Skeletal muscle tissue (tissue), 4 donors: ENCODE results near the gene PRXL2A. TPM values are rescaled to one million over a fixed set of nuclear protein-coding genes. Genes with fewer than 3 reads are reported as not detected.

Source experiments
- H3K27ac ChIP-seq: one replicate; pipeline ENCODE4 v1.7.0; 2013; ENCODE audit warnings: mild to moderate bottlenecking, low read depth, low read length, inconsistent platforms
- H3K27me3 ChIP-seq, 3 donors: one replicate each; pipeline ENCODE4 v1.7.0; 2013; ENCODE audit warnings: low read length in 3 of 3; ENCODE audit not compliant: control insufficient read depth in 3 of 3, insufficient read depth in 3 of 3
- H3K36me3 ChIP-seq, 3 donors: one replicate each; pipeline ENCODE4 v1.7.0; 2013; ENCODE audit warnings: low read length in 3 of 3; ENCODE audit not compliant: control insufficient read depth in 3 of 3, insufficient read depth in 3 of 3
- H3K4me1 ChIP-seq, 3 donors: one replicate each; pipeline ENCODE4 v1.7.0; 2013; ENCODE audit warnings: low read length in 3 of 3, mild to moderate bottlenecking in 3 of 3; ENCODE audit not compliant: control insufficient read depth in 3 of 3, insufficient read depth in 3 of 3
- H3K4me3 ChIP-seq, 3 donors: one replicate each; pipeline ENCODE4 v1.7.0; 2013; ENCODE audit warnings: low read length in 3 of 3
- H3K9ac ChIP-seq, 3 donors: one replicate each; pipeline ENCODE4 v1.7.0; 2013; ENCODE audit warnings: low read length in 3 of 3, mild to moderate bottlenecking in 3 of 3, moderate library complexity in 2 of 3, low read depth in 1 of 3
- H3K9me3 ChIP-seq, 3 donors: one replicate each; pipeline ENCODE4 v1.7.0; 2013; ENCODE audit warnings: low read length in 3 of 3; ENCODE audit not compliant: control insufficient read depth in 3 of 3
- total RNA-seq: library from RNA; depleted of rRNA; stranded (reverse); fragments of >200 nt; gene quantifications from one replicate; pipeline ENCODE4 v1.2.3, GENCODE V29; 2014
- donor health status: Osteomylitis.

Gene PRXL2A
- total RNA-seq, 1 donor from 2014 or later, result 19.3 TPM

DNA sequence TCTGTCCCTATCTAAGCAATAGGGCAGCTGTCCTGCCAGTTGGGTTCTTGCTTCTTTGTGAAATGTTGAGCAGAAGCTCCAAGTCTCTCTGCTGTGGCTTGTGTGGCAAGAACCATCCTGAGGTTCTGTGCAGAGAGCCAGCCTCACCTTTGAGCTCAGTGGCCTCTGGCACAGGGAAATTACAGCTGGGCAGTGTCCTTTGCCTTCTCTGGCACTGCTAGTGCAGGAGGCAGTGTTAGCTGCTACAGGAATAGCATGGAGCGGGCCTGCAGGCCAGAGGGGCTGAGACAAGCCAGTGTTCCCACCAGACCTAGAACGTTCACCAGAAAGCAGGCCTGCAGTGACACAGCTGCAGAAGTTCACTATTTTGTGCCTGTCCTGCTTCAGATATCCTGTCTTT, 1.8 kb downstream of the PRXL2A start:
- Histone ChIP-seq H3K4me3 (peak overlapping the region in 1 of 3 donors; percentile 22), H3K36me3 (no peaks in the 10 kb centered on the region), H3K4me1 (peaks cover 49 to 56% (median 55%) of the 10 kb centered on the region in 3 donors), H3K27me3 (no peaks in the 10 kb centered on the region), H3K9me3 (no peaks in the 10 kb centered on the region), H3K27ac (no peak overlapping the region), H3K9ac (peak overlapping the region in 1 of 3 donors; percentile 54)

DNA sequence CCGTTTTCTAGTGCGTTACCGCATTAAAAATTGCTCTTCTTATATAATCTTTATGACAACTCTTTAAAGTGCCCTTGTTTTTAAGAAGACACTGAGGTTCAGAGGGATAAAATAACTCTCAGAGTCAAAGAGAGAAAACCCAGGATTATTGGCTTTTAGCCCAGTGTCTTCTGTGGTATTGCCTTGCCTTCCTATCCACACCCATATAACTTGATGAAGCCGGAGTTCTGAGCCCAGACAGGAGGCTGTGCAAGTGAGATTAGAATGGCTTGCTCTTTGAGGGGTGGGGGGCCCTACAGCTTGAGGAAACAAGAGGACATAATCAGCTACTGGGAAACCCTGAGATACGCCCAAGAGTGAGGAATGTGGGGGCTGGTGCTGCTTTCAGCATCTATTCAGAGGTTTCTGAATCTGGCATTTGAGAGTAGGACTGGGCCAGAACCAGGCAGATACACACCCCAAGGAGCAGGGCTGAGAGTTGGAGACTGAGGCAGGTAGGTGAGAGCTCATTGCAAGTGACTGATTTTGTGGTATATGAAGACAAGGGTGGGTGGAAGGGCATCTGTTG, 2.3 kb downstream of the PRXL2A start:
- Histone ChIP-seq H3K27me3 (no peaks in the 10 kb centered on the region), H3K4me3 (no peak overlapping the region), H3K4me1 (peaks cover 46 to 61% (median 56%) of the 10 kb centered on the region in 3 donors), H3K9ac (peak overlapping the region in 1 of 3 donors; percentile 54), H3K27ac (no peak overlapping the region), H3K36me3 (no peaks in the 10 kb centered on the region), H3K9me3 (no peaks in the 10 kb centered on the region)

DNA sequence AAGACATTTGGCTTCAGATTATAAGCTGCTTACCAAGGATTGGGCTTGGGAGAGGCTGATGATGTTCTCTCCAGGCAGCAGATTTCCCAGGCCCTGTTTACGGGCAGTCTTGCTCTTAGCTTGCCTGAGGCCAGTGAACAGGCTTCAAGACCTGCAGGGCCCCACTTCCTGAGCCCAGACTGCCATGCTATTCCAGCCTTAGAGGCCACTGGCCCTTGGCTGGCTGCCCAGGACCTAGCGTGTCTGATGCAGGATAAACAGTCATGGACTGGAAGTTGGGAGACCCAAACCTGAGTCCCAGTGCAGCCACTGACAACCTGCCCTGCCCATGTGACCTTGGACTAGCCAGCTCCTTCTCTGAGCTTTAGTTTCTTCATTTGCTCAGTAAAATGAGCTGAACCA, 2.9 kb downstream of the PRXL2A start:
- Histone ChIP-seq H3K9ac (peak overlapping the region in 1 of 3 donors; percentile 25), H3K36me3 (no peaks in the 10 kb centered on the region), H3K4me3 (no peak overlapping the region), H3K4me1 (peaks cover 52 to 67% (median 60%) of the 10 kb centered on the region in 3 donors), H3K27me3 (no peaks in the 10 kb centered on the region), H3K9me3 (no peaks in the 10 kb centered on the region), H3K27ac (no peak overlapping the region)

DNA sequence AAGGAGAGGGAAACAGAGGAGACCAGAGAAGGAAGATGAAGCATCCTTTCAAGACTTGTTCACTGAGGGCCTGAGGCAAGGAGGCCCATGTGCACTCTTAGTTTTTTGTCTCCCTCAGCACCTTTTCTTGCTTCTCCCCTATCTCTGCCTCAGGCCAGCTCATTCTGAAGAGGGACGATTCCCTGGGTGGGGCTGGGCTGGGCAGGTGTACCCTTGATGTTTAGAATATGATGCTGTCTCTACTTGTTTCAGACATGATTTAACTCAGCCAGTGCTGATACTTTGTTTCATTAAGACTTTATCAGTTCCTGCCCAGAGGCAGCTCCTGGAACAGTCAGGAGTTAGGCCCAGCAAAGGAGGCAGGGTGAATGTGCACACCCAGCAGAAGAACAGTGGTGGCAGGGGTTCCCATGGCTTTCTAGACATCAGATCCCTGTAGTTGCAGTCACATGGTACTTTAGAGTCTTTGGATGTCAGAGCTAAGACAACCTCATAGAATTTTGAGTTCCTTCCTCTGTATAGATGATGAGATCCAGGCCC, 3.4 kb downstream of the PRXL2A start:
- H3K27me3 ChIP-seq, result no peaks in the 10 kb centered on the region
- no peak overlapping the region for H3K27ac ChIP-seq
- H3K9me3 ChIP-seq, result no peaks in the 10 kb centered on the region
- peak overlapping the region in 1 of 3 donors; percentile 25 for H3K9ac ChIP-seq
- peaks cover 57 to 72% (median 63%) of the 10 kb centered on the region in 3 donors for H3K4me1 ChIP-seq
- no peaks in the 10 kb centered on the region for H3K36me3 ChIP-seq
- no peak overlapping the region for H3K4me3 ChIP-seq

DNA sequence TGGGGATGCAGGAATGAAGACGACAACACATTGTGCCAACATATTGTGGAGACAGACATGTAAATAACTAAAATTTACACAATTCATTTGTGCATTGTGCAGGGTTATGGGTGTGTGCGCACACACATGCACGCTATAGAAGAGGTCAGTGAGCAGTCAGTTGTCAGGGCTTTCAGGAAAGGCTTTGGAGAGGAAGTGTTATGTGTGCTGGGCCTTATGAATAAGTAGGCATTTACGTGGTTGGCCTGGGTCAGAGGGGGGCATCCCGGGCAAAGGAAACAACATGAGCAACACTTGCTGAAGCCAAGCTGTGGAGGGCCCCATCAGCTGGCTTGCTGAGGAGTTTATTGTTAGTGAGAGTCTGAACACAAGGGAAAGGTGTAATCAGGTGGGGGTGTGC, 4.1 kb downstream of the PRXL2A start:
- Histone ChIP-seq H3K27ac (no peak overlapping the region), H3K36me3 (no peaks in the 10 kb centered on the region), H3K9me3 (no peaks in the 10 kb centered on the region), H3K27me3 (no peaks in the 10 kb centered on the region), H3K4me1 (peaks cover 59 to 72% (median 63%) of the 10 kb centered on the region in 3 donors), H3K9ac (no peak overlapping the region), H3K4me3 (no peak overlapping the region)

DNA sequence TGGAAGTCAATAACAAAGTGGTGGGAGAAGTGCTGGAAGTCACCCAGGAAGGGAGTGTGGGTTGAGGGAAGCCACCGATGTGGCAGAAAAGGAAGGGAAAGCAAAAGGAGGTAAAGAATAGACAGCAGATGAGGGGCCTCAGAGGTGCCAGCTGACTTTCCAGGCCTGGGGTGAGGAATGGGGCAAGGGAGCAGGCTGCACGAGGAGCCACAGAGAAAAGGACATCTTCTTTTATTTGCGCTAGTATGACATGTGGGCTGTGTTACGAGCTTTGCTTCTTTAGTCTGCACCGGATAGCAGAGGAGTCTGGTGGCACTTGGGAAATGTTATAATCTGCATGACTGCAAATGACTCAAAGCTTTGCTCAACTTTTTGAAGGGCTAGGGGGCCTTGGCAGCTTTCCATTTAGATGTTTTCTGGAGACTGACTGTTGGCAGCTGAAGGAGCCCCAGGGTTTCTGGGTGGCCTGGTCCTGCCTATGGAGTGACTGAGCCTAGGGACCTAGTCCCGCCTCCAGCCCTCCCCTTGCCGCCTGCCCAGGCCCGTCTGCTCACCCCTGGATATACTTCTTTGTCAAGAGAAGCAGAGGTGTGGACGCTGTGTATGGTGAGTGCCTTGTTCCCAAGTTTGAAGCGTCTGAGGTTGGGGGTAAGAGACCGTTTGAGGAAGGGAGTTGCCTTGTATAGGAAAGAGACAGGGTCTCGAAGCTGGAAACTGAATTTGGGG, 5.1 kb downstream of the PRXL2A start:
- peaks cover 58 to 67% (median 59%) of the 10 kb centered on the region in 3 donors for H3K4me1 ChIP-seq
- peak overlapping the region in 1 of 3 donors; percentile 13 for H3K4me3 ChIP-seq
- no peaks in the 10 kb centered on the region for H3K36me3 ChIP-seq
- peak overlapping the region; percentile 3 for H3K27ac ChIP-seq
- no peaks in the 10 kb centered on the region for H3K9me3 ChIP-seq
- no peak overlapping the region for H3K9ac ChIP-seq
- no peaks in the 10 kb centered on the region for H3K27me3 ChIP-seq

DNA sequence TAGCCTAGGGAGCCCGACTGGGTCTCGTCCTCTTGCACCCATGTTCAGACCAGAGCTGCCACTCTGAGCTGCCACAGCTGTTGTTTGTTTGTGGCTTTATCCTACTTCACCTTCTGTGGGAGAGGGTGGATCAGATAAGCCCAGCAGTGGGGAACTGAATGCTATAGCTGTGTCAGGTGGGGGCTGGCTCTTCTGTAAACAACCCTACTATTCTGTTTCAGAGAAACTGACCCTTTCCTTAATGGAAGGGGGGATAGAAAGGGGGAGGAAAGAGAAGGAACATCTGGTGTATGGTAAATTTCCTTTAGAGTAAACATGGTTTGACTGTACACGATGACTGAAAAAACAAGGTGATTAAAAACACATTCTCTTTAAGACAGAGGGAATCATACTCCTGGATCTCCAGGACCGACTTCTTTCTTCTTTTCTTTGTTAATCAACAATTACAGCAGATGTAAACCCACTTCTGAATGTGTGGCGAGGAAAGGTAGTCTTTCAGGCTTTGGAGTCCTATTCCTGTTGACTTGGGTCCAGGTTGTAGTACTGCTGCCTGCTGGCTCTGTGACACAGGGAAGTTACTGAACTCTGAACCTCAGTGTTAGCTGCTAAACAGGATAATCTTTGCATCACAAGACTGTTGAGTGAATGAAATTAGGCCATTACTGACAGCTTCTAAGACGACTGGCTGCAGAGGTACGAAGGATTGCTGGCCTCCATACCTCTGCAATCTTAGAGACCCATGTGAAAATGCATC, 6.0 kb downstream of the PRXL2A start:
- H3K9ac ChIP-seq, result no peak overlapping the region
- no peaks in the 10 kb centered on the region for H3K9me3 ChIP-seq
- no peak overlapping the region for H3K4me3 ChIP-seq
- H3K36me3 ChIP-seq, result peaks cover 0 to 3% (median 0%) of the 10 kb centered on the region in 3 donors
- H3K27ac ChIP-seq, result peak overlapping the region; percentile 2
- H3K4me1 ChIP-seq, result peaks cover 52 to 58% (median 52%) of the 10 kb centered on the region in 3 donors
- H3K27me3 ChIP-seq, result no peaks in the 10 kb centered on the region

DNA sequence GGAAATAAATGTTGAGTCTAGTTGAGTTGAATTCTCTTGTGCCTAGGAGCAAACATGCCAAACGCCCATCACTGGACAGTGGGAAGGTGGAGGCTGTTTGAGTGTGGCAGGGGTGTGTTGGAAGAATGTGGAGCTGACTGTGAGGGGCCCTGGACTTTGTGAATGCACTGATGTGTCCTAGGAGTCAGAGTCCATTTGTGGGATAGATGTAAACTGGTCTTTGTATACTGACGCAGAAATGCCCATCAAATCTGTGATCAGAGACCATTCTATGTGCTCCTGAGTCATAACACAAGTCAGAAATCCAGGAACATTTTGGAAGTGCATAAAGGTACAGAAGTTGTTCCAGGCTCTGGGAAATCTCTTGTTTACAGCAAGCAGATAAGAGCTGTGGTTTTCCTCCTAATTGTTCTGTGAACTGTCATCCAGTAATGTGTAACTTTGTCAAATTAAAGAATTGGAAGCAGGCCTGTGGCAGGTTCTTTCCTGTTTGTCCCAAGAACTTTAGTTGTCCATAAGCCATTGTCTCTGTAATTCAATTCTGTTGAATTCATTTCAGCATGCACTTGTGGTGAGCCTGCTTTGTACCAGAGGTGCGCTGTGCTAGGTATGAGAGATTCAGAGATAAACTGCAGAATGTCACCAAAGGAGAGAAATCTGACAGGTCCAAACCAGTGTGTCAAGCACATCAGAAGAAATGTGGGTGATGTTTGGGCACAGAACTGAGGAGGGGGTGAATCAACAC, 7.6 kb downstream of the PRXL2A start:
- H3K9ac ChIP-seq, result peak overlapping the region in 2 of 3 donors; percentile 10 to 20
- H3K9me3 ChIP-seq, result no peaks in the 10 kb centered on the region
- H3K27me3 ChIP-seq, result no peaks in the 10 kb centered on the region
- peak overlapping the region; percentile 16 for H3K27ac ChIP-seq
- no peak overlapping the region for H3K4me3 ChIP-seq
- H3K36me3 ChIP-seq, result peaks cover under 1 to 3% (median 3%) of the 10 kb centered on the region in 3 donors
- H3K4me1 ChIP-seq, result peaks cover 37 to 43% (median 40%) of the 10 kb centered on the region in 3 donors

DNA sequence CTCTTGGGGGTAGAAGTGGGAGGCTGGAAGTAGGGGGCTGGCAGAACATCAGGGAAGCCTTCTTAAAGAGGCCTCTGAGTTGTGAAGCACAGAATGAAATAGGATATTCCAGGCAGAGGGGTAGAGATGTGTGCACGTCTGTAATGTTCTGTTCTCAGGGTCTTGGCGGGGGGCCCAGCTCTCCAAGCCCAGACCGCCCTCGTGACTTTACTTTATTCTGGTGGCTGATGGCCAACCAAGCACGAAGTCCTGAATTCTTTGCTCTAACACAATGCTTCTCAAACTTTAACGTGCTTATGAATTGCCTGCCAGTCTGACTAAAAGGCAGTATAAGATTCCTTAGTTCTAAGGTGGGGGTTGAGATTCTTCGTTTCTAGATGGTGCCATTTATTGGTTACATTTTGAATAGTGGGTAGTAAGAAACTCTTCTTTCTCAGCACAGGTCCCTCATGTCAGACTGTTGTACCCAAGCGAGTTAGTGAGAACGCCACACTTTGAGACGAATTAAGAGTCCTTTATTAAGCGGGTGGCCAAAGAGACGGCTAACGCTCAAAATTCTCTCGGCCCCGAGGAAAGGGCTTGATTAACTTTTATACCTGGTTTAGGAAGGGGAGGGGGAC, 8.2 kb downstream of the PRXL2A start:
- H3K36me3 ChIP-seq, result peaks cover 3 to 7% (median 5%) of the 10 kb centered on the region in 3 donors
- H3K9ac ChIP-seq, result peak overlapping the region in 2 of 3 donors; percentile 10 to 20
- H3K27me3 ChIP-seq, result no peaks in the 10 kb centered on the region
- H3K27ac ChIP-seq, result peak overlapping the region; percentile 16
- H3K4me3 ChIP-seq, result no peak overlapping the region
- peaks cover 32 to 38% (median 35%) of the 10 kb centered on the region in 3 donors for H3K4me1 ChIP-seq
- H3K9me3 ChIP-seq, result no peaks in the 10 kb centered on the region
